Natural killer cell treated with Interleukin-12 subunit alpha and Interleukin-12 subunit beta and Interleukin-15 and Interleukin-18, amount 100 ng/mL, for 72 hours (primary cell): ENCODE data around the gene NCAN. TPM values are rescaled to one million over a fixed set of nuclear protein-coding genes. Genes with fewer than 3 reads are reported as not detected.
A peak's percentile ranks its signal among the peaks of the same experiment; 100 is the strongest.
"Not testable (repeated sequence)": the region's sequence is repeated elsewhere in the genome, so short reads cannot be mapped to it uniquely, and the experiment has no call there.

Experiments used
- ATAC-seq, 2 donors: fragments of 150-1000 bp; cut with Tn5 transposase in 1 of 2; sonication (Bioruptor Pico), chemical (Tn5 transposase) in 1 of 2; 2 replicates each; pipeline ENCODE4 v1.10.0; 2021
- DNase-seq: peaks from one replicate; pipeline ENCODE4 v3.0.0; 2022; ENCODE audit warnings: low spot score
- H3K27ac Mint-ChIP-seq, 2 donors: 1 replicate in 1 of 2; 2 replicates in 1 of 2; pipeline ENCODE4 v1.8.0; 2022; ENCODE audit warnings: mixed read lengths in 2 of 2, mild to moderate bottlenecking in 1 of 2, moderate library complexity in 1 of 2
- H3K27me3 Mint-ChIP-seq, 2 donors: 1 replicate in 1 of 2; 2 replicates in 1 of 2; pipeline ENCODE4 v1.8.0; 2022; ENCODE audit warnings: mixed read lengths in 2 of 2
- H3K36me3 Mint-ChIP-seq: one replicate; pipeline ENCODE4 v1.8.0; 2022; ENCODE audit warnings: mixed read lengths
- H3K4me1 Mint-ChIP-seq, 2 donors: 1 replicate in 1 of 2; 2 replicates in 1 of 2; pipeline ENCODE4 v1.8.0; 2022; ENCODE audit warnings: low read depth in 2 of 2, mixed read lengths in 2 of 2, mild to moderate bottlenecking in 1 of 2
- H3K4me3 Mint-ChIP-seq: one replicate; pipeline ENCODE4 v1.8.0; 2022; ENCODE audit warnings: mixed read lengths
- H3K9me3 Mint-ChIP-seq: 2 replicates; pipeline ENCODE4 v1.8.0; 2022; ENCODE audit warnings: mixed read lengths
- total RNA-seq, 2 donors: library from RNA; stranded (reverse); gene quantifications; one replicate each; pipeline ENCODE4 v1.2.3, GENCODE V29; 2022

Gene NCAN
- total RNA-seq, 2 donors from 2014 or later, result not detected

DNA sequence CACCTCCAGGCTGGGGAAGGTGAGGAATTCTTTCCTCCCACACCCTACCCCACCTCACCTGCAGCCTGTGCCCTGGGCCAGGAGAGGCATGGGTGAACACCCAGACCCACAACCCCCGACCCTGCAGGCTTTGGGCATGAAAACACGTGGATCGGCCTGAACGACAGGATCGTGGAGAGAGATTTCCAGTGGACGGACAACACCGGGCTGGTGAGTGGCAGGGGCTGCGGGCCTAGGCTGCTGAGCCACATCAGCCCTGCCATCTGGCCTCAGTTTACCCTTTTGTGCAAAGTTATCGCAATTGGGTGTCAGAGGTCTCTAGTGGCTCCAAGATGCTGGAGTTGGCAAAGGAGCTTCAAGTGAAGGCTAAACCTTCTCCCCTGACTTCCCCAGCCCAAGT is 28.7 kb downstream of the NCAN start:
- no peak overlapping the region for H3K4me3 Mint-ChIP-seq
- H3K27ac Mint-ChIP-seq, result no peak overlapping the region
- peaks cover 8 to 12% of the 10 kb centered on the region in 2 donors for H3K27me3 Mint-ChIP-seq
- H3K9me3 Mint-ChIP-seq, result peaks cover 5% of the 10 kb centered on the region
- ATAC-seq (no peak), DNase-seq (no peak)
- H3K36me3 Mint-ChIP-seq, result peaks cover 6% of the 10 kb centered on the region
- no peaks in the 10 kb centered on the region for H3K4me1 Mint-ChIP-seq

DNA sequence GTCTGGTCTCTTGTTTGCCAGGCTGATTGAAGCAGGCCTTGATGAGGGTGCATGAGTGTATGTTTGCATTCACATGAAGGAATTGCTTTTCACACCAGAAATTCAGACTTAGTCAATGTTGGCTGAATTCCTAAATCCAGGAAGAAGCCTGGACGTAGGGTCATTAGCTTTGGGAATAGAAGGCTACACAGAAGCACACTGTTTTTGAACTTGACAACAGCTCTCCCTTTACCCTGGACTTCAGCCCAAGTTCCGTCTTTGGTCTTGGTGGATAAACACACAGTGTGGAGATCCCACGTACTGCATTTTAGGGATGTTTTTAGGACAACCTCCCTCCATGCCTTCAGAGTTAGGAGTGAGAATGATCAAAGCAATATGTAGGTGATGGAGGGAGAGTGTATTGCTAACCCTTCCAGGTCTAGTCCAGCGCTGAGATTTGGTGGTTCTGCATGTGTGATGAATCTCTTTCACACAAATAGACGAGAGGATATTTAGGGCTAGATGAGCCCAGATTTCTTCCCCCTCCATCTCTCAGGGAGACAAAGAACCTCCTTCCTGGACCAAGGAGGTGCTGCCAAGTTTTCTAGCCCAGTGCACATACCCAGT is 38.5 kb downstream of the NCAN start:
- no peak for DNase-seq
- Mint-ChIP-seq H3K4me1 (no peaks in the 10 kb centered on the region), H3K27me3 (peaks cover 15 to 25% of the 10 kb centered on the region in 2 donors), H3K4me3 (no peak overlapping the region), H3K9me3 (no peaks in the 10 kb centered on the region), H3K27ac (no peak overlapping the region), H3K36me3 (no peaks in the 10 kb centered on the region)
- ATAC-seq, result no peak

DNA sequence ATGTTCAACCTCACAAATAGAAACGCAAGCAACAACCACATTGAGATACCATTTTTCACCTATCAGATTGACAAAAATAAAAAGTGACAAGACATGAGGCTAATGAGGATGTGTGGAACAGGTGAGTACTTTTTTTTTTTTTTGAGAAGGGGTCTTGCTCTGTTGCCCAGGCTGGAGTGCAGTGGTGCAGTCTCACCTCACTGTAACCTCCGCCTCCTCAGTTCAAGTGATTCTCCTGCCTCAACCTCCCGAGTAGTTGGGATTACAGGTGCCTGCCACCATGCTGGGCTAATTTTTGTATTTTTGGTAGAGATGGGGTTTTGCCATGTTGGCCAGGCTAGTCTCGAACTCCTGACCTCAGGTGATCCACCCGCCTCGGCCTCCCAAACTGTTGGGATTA is 41.7 kb downstream of the NCAN start:
- not testable (repeated sequence) for H3K9me3 Mint-ChIP-seq, H3K36me3 Mint-ChIP-seq, H3K4me3 Mint-ChIP-seq, H3K4me1 Mint-ChIP-seq, DNase-seq, ATAC-seq, H3K27ac Mint-ChIP-seq
- peaks cover 23 to 41% of the 10 kb centered on the region in 2 donors for H3K27me3 Mint-ChIP-seq

DNA sequence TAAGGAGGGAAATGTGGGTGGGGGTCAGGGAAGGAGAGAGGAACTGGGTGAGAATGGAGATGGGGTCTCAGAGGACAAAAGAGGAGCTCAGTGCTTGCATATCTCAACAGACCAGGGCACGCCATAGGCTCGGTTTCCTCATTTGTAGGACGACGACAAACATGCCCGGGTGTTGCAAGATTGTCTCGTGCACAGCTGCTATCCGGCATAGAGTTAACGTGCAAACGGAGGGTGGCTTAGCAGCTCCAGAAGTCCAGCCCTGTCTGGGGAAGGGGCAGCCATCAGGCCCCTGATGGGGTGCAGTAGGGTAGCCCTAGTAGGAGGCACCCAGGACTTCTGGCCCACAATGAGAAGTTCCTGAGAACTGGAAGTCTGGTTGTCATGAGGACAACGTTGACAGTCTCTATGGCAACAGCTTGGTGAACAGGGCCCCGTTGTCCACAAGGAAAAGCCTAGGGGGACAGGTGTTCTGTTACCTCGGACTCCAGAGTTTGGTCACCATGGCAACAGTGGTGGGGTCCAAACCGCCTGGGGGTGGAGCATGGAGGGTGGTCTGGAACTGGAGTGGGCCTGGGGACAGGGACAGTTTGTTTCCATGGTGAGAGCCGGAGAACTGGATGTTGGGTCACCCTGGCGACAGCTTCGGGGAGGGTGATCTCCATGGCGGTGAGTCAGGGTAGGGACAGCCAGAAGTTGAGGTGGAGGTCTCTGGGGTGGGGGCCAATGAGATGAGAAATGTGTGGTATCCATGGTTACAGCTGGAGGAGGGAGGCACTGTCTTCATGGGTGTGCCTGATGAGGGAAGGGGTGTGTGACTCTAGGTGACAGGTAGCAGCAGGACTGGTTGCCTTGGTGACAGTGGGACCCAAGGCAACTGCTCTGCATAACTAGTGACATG is 44.6 kb downstream of the NCAN start:
- no peak overlapping the region for H3K4me3 Mint-ChIP-seq
- H3K4me1 Mint-ChIP-seq, result peaks cover 0 to 7% of the 10 kb centered on the region in 2 donors
- no peaks in the 10 kb centered on the region for H3K36me3 Mint-ChIP-seq
- no peak overlapping the region for H3K27ac Mint-ChIP-seq
- ATAC-seq (no peak), DNase-seq (no peak)
- H3K9me3 Mint-ChIP-seq, result no peaks in the 10 kb centered on the region
- H3K27me3 Mint-ChIP-seq, result peaks cover 21 to 44% of the 10 kb centered on the region in 2 donors

DNA sequence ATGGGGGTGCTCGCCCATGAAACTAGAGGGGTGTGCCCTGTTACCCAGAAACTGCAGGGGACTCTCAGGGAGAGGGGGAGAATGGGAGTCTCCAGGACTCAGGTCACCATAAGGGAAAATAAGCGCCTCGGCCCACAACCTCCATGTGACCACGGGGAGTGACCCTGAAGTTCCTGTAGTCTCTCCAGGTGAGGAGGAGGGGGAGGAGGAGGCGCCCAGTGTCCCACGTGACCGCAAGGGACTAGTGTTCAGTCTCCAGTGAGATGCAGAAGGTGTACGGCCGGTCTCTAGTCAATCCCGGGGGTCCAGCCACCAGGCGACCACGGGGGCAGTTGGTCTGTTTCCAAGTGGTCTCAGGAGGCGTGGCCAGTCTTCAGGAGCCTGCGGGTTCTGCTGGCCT is 45.4 kb downstream of the NCAN start:
- Mint-ChIP-seq H3K4me1 (peaks cover 4 to 11% of the 10 kb centered on the region in 2 donors), H3K36me3 (no peaks in the 10 kb centered on the region), H3K27me3 (peaks cover 22 to 44% of the 10 kb centered on the region in 2 donors), H3K27ac (no peak overlapping the region), H3K4me3 (no peak overlapping the region), H3K9me3 (no peaks in the 10 kb centered on the region)
- ATAC-seq (no peak), DNase-seq (no peak)

DNA sequence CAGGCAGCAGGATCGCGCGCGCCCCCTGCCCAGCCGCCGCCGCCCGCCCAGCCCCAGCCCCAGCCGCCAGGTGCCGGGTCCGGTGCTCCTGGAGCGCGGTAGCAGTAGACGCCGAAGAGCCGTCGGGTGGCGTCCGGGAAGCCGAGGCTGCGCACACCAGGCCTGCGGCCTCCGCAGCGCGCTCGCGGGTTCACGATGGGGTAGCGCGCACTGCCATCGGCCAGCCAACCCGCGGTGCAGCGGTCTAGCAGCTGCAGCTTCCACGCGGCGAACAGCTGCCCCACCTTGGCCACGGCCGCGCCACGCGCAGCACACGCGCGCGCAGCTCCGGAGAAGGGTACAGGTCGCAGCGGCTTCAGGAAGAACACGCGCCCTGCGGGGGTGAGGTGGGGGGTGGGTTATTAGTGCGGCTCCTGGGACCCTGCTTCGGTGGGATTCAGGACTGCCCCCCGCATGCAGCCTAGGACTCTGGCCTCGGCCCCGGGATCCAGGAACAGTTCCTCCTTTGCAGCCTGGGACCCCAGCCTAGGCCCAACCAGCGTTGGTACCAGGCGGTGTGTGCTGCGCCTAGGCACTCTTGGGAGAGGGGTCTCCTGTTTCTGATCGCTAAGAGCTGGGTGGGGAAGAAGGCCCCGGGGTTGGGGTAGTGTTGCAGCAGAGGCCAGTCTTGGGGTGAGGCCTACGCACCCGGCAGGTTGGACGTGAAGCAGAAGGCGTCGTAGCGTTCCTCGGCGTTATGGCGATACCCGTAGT is 46.3 kb downstream of the NCAN start:
- ATAC-seq (peak in 1 of 2 donors; percentile 8), DNase-seq (no peak)
- no peak overlapping the region for H3K27ac Mint-ChIP-seq
- H3K4me1 Mint-ChIP-seq, result peaks cover 8 to 15% of the 10 kb centered on the region in 2 donors
- H3K4me3 Mint-ChIP-seq, result no peak overlapping the region
- H3K9me3 Mint-ChIP-seq, result no peaks in the 10 kb centered on the region
- no peaks in the 10 kb centered on the region for H3K36me3 Mint-ChIP-seq
- H3K27me3 Mint-ChIP-seq, result peaks cover 26 to 48% of the 10 kb centered on the region in 2 donors

DNA sequence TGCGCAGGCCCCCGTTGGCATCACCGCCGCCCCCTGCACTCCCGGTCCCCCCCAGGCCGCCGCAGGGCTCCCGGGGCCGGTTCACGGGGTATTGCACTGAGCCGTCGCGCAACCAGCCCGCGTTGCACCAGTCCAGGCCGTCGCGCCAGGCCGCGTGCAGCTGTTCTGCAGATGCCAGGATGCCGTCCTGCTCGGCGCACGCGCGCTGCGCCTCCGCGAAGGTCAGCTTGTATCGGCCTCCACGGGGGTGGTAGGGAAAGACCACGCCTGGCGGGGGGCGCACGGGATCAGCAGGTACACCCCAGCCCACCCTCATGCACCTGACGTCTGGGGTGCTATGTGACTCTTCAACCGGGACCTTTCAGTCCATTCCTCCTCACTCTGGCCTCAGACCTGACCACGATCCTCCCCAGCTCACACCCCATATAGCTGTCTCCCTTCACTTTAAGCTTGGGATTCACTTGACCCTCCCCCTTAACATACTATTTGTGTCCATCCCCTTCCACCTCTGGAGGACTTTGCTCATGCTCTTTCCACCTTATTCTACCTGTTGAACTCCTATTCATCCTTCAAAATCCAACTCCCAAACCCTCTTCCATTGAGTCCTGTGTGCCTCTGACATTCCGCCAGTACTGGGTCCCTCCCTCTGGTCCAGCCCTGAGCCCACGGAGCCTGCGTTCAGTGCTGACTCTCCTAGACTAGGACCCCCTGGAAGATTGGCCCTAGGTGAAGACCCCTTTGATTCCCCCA is 47.0 kb downstream of the NCAN start:
- ATAC-seq (peak in 1 of 2 donors; percentile 5), DNase-seq (no peak)
- Mint-ChIP-seq H3K36me3 (no peaks in the 10 kb centered on the region), H3K4me3 (no peak overlapping the region), H3K4me1 (peaks cover 8 to 15% of the 10 kb centered on the region in 2 donors), H3K9me3 (no peaks in the 10 kb centered on the region), H3K27ac (no peak overlapping the region), H3K27me3 (peaks cover 28 to 48% of the 10 kb centered on the region in 2 donors)

DNA sequence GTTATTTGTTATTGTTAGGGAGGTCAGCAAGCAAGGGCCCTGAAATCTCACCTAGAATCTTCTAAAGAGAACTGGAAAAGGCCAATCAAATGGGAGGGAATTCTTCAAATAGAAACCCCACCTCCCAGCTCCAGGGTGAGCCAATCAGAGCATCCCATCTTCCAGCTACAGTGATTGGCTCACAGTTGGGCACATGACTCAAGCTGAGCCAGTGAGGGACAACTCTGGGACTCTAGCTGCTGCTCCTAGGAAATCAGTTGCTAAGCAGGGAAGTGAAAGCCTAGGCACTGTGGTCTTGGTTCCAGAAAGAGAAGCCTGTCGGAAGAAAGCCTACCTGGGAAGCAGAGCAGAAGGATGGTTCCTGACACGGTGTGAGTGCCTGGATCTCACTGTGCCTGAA is 48.0 kb downstream of the NCAN start:
- H3K27ac Mint-ChIP-seq, result no peak overlapping the region
- H3K36me3 Mint-ChIP-seq, result no peaks in the 10 kb centered on the region
- no peaks in the 10 kb centered on the region for H3K9me3 Mint-ChIP-seq
- DNase-seq (no peak), ATAC-seq (peak in 1 of 2 donors; percentile 54)
- peaks cover 8 to 15% of the 10 kb centered on the region in 2 donors for H3K4me1 Mint-ChIP-seq
- no peak overlapping the region for H3K4me3 Mint-ChIP-seq
- H3K27me3 Mint-ChIP-seq, result peaks cover 30 to 48% of the 10 kb centered on the region in 2 donors

DNA sequence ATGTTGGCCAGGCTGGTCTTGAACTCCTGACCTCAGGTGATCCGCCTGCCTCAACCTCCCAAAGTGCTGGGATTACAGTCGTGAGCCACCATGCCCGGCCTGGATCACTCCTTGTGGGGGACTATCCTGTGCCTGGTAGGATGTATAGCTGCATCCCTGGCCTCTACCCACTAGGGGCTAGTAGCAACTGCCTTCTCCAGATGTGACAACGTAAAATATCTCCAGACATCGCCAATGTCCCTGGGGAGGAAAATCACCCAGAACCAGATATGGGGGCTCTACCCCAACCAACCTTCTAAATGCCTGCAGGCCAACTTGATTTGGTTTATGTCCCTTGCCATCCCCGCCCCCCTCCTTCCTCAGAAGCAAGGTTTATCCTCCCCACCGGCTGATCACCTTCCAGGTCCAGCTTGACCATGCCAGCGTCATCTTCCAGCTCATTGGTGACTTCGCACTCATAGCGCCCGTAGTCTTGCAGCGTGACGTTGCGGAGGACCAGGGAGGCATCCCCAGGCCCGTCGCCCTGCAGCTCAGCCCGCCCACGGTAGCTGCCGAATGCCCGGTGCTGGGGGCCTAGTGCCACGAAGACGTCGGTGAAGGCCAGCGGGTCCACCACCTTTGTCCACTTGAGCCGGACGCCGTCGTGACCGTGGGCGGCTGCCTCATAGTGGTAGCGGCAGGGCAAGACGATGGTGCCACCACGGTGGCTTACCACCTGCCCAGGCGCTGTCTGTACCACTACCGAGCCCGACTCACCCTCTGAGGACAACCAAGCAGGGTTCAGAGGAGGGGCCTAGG is 48.9 kb downstream of the NCAN start:
- Mint-ChIP-seq H3K27ac (no peak overlapping the region), H3K4me3 (no peak overlapping the region), H3K27me3 (peaks cover 30 to 41% of the 10 kb centered on the region in 2 donors), H3K36me3 (no peaks in the 10 kb centered on the region), H3K4me1 (peaks cover 8 to 15% of the 10 kb centered on the region in 2 donors), H3K9me3 (no peaks in the 10 kb centered on the region)
- ATAC-seq (no peak), DNase-seq (no peak)

DNA sequence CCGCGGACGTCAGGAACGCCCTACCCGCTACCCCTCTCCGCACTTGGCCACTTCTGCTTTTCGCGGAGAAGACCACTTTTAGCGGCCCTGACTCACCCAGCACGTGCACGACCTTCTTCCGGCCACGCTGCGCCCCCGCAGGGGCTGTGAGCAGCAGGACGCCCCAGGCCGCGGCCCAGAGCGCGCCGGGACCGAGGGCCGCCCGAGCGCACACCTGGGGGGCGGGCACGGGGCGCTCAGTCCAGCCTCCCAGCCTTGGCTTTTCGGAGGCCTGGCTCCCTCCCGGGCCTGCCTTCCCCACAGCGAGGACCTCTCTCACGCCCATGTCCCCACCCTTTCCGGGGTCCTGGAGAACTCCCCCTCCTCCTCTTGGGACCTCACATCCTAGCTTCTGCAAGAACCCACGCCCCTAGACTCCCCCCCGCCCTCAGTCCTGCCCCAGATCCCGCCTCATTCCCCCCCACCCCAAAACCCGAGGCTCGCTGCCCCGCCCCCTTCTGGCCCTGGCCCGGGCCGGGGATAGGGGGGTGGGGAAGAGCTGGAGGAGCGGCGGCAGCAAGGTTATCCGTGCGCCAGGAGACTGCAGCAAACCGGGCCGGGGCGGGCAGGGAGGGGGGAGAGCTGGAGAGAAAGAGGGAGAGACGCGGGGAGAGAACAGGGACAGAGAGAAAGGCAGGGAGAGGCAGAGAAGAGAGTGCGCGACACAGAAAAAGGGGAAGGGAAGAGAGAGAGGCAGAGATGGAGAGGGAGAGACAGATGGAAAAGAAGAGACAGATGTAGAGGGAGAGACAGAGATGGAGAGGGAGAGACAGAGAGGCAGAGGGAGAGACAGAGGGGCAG is 49.8 kb downstream of the NCAN start:
- H3K27me3 Mint-ChIP-seq, result peaks cover 27 to 33% of the 10 kb centered on the region in 2 donors
- no peak overlapping the region for H3K27ac Mint-ChIP-seq
- no peak for DNase-seq
- ATAC-seq, result no peak
- peaks cover 8 to 12% of the 10 kb centered on the region in 2 donors for H3K4me1 Mint-ChIP-seq
- no peak overlapping the region for H3K4me3 Mint-ChIP-seq
- no peaks in the 10 kb centered on the region for H3K36me3 Mint-ChIP-seq
- no peaks in the 10 kb centered on the region for H3K9me3 Mint-ChIP-seq

DNA sequence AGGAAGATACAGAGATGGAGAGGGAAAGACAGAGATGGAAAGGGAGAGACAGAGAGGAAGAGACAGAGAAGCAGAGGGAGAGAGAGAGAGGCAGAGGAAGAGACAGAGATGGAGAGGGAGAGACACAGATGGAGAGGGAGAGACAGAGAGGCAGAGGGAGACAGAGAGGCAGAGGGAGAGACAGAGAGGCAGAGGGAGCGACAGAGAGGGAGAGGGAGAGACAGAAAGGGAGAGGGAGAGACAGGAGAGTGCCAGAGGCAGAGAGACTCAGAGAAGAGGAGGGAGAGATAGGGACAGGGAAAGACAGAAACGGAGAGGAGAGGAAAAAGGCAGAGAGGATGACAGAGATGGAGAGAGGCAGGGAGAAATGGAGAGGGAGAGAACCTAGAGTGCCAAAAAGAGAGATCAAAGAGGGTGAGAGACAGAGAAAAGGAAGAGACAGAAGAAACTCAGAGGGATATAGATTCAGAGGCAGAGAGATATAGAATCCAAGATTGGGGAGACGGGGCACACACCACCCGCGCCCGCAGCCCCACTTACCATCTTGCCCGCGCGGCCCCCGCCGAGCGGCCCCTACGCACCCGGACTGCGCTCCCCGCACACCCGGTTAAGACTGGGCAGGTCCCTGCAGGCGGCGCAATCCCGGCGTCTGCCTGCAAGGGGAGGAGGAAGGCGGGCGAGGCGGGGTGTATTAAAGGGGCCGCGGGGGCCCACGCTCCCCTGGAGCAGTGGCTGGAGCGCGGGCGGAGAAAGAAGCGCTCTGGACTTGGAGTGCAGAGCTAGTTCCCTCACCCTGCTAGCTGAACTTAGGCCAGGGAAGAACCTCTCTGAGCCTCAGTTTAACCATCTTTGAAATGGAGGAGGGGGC is 50.7 kb downstream of the NCAN start:
- H3K27me3 Mint-ChIP-seq, result peaks cover 22 to 28% of the 10 kb centered on the region in 2 donors
- H3K9me3 Mint-ChIP-seq, result no peaks in the 10 kb centered on the region
- ATAC-seq (no peak), DNase-seq (no peak)
- H3K4me1 Mint-ChIP-seq, result peaks cover 8% of the 10 kb centered on the region in 2 donors
- no peak overlapping the region for H3K27ac Mint-ChIP-seq
- H3K4me3 Mint-ChIP-seq, result no peak overlapping the region
- H3K36me3 Mint-ChIP-seq, result no peaks in the 10 kb centered on the region
